B cell (primary cell): ENCODE data around the gene UBXN2A. TPM values are rescaled to one million over a fixed set of nuclear protein-coding genes. Genes with fewer than 3 reads are reported as not detected.

Experiments
- ATAC-seq: fragments of 200-7000 bp; cut with Tn5 transposase; one replicate; pipeline ENCODE4 v1.10.0; 2021; ENCODE audit warnings: low read depth, mild to moderate bottlenecking, moderate number of reproducible peaks, moderate library complexity
- CTCF ChIA-PET: fragments of 350-600 bp; sonication (Branson Sonifier 250); formaldehyde crosslinking; loops from one replicate; lab custom pipeline; 2021; ENCODE audit warnings: antibody characterized with exemption, inconsistent platforms; lab: Charles Lee
- POLR2A ChIA-PET: fragments of 350-600 bp; sonication (Branson Sonifier 250); formaldehyde crosslinking; loops from one replicate; lab custom pipeline; 2021; ENCODE audit warnings: antibody characterized with exemption; lab: Charles Lee
- DNase-seq: peaks from one replicate; pipeline ENCODE4 v3.0.0; 2013
- H2AFZ ChIP-seq: 2 replicates; pipeline ENCODE4 v1.6.1; 2012; ENCODE audit warnings: mild to moderate bottlenecking, low read depth, low read length; ENCODE audit not compliant: insufficient read depth, poor library complexity, severe bottlenecking
- H3K27ac ChIP-seq, 2 donors: 1 replicate in 1 of 2; 2 replicates in 1 of 2; pipeline ENCODE4 v1.5.1; 2012 to 2013; ENCODE audit warnings: low read length in 2 of 2, mild to moderate bottlenecking in 2 of 2, moderate library complexity in 1 of 2
- H3K27me3 ChIP-seq, 4 experiments: fragments of 200-600 bp in 1 of 4; sonication (generic) in 1 of 4; replicated peaks in 1 of 4; 1 replicate in 2 of 4; 2 replicates in 2 of 4; pipeline versions ENCODE4 v1.6.1 to v1.7.0; 2013 to 2016; ENCODE audit warnings: low read length in 3 of 4, mild to moderate bottlenecking in 2 of 4, mixed read lengths in 1 of 4, moderate library complexity in 1 of 4; ENCODE audit not compliant: insufficient read depth in 4 of 4, control insufficient read depth in 3 of 4; ENCODE audit errors: control extremely low read depth in 1 of 4
- H3K36me3 ChIP-seq, 2 experiments: replicated peaks in 1 of 2; 1 replicate in 1 of 2; 2 replicates in 1 of 2; pipeline versions ENCODE4 v1.6.1 to v1.7.1; 2013; ENCODE audit warnings: low read length in 1 of 2; ENCODE audit not compliant: insufficient read depth in 2 of 2, control insufficient read depth in 1 of 2; ENCODE audit errors: control extremely low read depth in 1 of 2, extremely low read depth in 1 of 2
- H3K4me1 ChIP-seq, 2 donors: fragments of 200-600 bp in 1 of 2; sonication (generic) in 1 of 2; 1 replicate in 1 of 2; 2 replicates in 1 of 2; pipeline versions ENCODE4 v1.5.1 to v1.6.1; 2013 to 2017; ENCODE audit warnings: low read length in 2 of 2; ENCODE audit not compliant: control insufficient read depth in 2 of 2, insufficient read depth in 2 of 2
- H3K4me2 ChIP-seq: replicated peaks from 2 replicates; pipeline ENCODE3; 2012; ENCODE audit warnings: mild to moderate bottlenecking, low read depth, low read length; ENCODE audit not compliant: poor library complexity, severe bottlenecking
- H3K4me3 ChIP-seq, 5 experiments: fragments of 200-600 bp in 1 of 5; sonication (generic) in 1 of 5; 1 replicate in 3 of 5; 2 replicates in 2 of 5; pipeline versions ENCODE4 v1.5.1 to v1.7.0; 2011 to 2016; ENCODE audit warnings: low read length in 4 of 5, mild to moderate bottlenecking in 4 of 5, low read depth in 2 of 5, control low read depth in 1 of 5, moderate library complexity in 1 of 5; ENCODE audit not compliant: insufficient read depth in 1 of 5; ENCODE audit errors: control extremely low read depth in 1 of 5, extremely low read depth in 1 of 5
- H3K79me2 ChIP-seq: fragments of 200-600 bp; sonication (generic); one replicate; pipeline ENCODE4 v1.6.0; 2016; ENCODE audit warnings: low read length; ENCODE audit not compliant: control insufficient read depth, insufficient read depth
- H3K9ac ChIP-seq: fragments of 200-600 bp; sonication (generic); 2 replicates; pipeline ENCODE4 v1.6.1; 2017; ENCODE audit warnings: mild to moderate bottlenecking, low read length, moderate library complexity
- H3K9me3 ChIP-seq, 3 donors: one replicate each; pipeline versions ENCODE4 v1.6.1 to v1.7.1; 2013; ENCODE audit warnings: low read length in 2 of 3; ENCODE audit not compliant: control insufficient read depth in 2 of 3, insufficient read depth in 1 of 3; ENCODE audit errors: control extremely low read depth in 1 of 3
- H4K20me1 ChIP-seq: 2 replicates; pipeline ENCODE4 v1.6.0; 2012; ENCODE audit warnings: mild to moderate bottlenecking, low read length; ENCODE audit not compliant: insufficient read depth, control insufficient read depth, poor library complexity, severe bottlenecking
- H3K27ac Mint-ChIP-seq: one replicate; pipeline ENCODE4 v1.8.0; 2021; ENCODE audit warnings: mixed read lengths
- H3K27me3 Mint-ChIP-seq: one replicate; pipeline ENCODE4 v1.8.0; 2021; ENCODE audit warnings: mixed read lengths
- H3K4me1 Mint-ChIP-seq: one replicate; pipeline ENCODE4 v1.8.0; 2021; ENCODE audit warnings: mixed read lengths
- H3K4me3 Mint-ChIP-seq: one replicate; pipeline ENCODE4 v1.8.0; 2021; ENCODE audit warnings: mixed read lengths
- H3K9me3 Mint-ChIP-seq: one replicate; pipeline ENCODE4 v1.8.0; 2022; ENCODE audit warnings: mixed read lengths; ENCODE audit not compliant: insufficient read depth
- CTCF ChIP-seq: fragments of 200-600 bp; IDR thresholded peaks from one replicate; pipeline ENCODE4 v1.8.0; 2022; ENCODE audit warnings: antibody characterized with exemption, mild to moderate bottlenecking
- EZH2 ChIP-seq: IDR thresholded peaks from 2 replicates; pipeline ENCODE4 v1.6.1; 2012; ENCODE audit warnings: borderline replicate concordance, low read depth, mild to moderate bottlenecking, moderate library complexity, low read length; ENCODE audit not compliant: insufficient read depth, poor library complexity, severe bottlenecking
- WGBS: methylation state at CpG from one replicate; pipeline ENCODE4 v1.1.5; 2013; ENCODE audit warnings: missing lambda C conversion rate; ENCODE audit not compliant: insufficient coverage; 5-methylcytosine and 5-hydroxymethylcytosine counted together
- intact Hi-C: fragments of 100-400 bp; cut with micrococcal nuclease; formaldehyde crosslinking; loops from one replicate; pipeline ENCODE4 v1.10.0; 2022
- polyA plus RNA-seq: library from polyadenylated mRNA; depleted of rRNA; stranded (reverse); fragments of >200 nt; gene quantifications from 2 replicates; pipeline ENCODE4 v1.2.3, GENCODE V29; 2012
- total RNA-seq, 2 donors: library from RNA; stranded (reverse); fragments of 120-200 nt in 1 of 2; gene quantifications; 1 replicate in 1 of 2; 2 replicates in 1 of 2; pipeline versions ENCODE4 v1.2.3 to v1.2.4, GENCODE V29; 2013 to 2022

UBXN2A gene
- total and polyA plus RNA-seq, 2 donors (not counting 1 experiment from before 2014, with no cell fraction given) = 2.8 to 13.4 TPM

GRCh38 chr2:24045511-24046508, 105.5 kb downstream of the UBXN2A start:
- Mint-ChIP-seq H3K27ac (no peak overlapping the region), H3K4me3 (peak overlapping the region; percentile 90), H3K27me3 (no peaks in the 10 kb centered on the region), H3K4me1 (peaks cover 25% of the 10 kb centered on the region), H3K9me3 (no peaks in the 10 kb centered on the region)
- H3K27me3 ChIP-seq = peaks cover 0 to 20% (median 2%) of the 10 kb centered on the region in 4 experiments
- peaks cover 27% of the 10 kb centered on the region for H3K79me2 ChIP-seq
- no peak overlapping the region for H3K27ac ChIP-seq
- intact Hi-C loops = loop anchor here (2.0 kb wide), 3 partner anchors 39 to 1833 kb away; partner anchors contain the start of genes ASXL2, CENPO, PTRHD1 and TP53I3
- peaks cover 6% of the 10 kb centered on the region for H4K20me1 ChIP-seq
- H3K4me3 ChIP-seq = no peak overlapping the region
- ChIA-PET POLR2A (no interaction called here), CTCF (interaction anchor here (1.5 to 2.0 kb wide), 2 partner anchors 38 kb away, joined by 5 to 18 read pairs; partner anchors contain the start of gene TP53I3)
- H3K4me2 ChIP-seq = peak overlapping the region; percentile 96
- no peak for ATAC-seq
- H3K9ac ChIP-seq = no peak overlapping the region
- no peak for TF ChIP-seq EZH2
- TF ChIP-seq CTCF = no peak
- peaks cover 24 to 26% of the 10 kb centered on the region in 2 donors for H3K4me1 ChIP-seq
- H2AFZ ChIP-seq = no peak overlapping the region
- WGBS = 83% methylated on average over 1 of the region's 11 CpGs
- H3K9me3 ChIP-seq = no peaks in the 10 kb centered on the region
- DNase-seq = no peak
- H3K36me3 ChIP-seq = no peaks in the 10 kb centered on the region
